Spleen (tissue), 11 donors: ENCODE results near the gene ARL14. TPM values are rescaled to one million over a fixed set of nuclear protein-coding genes. Genes with fewer than 3 reads are reported as not detected.

Experiments
- DNase-seq: peaks from one replicate; pipeline ENCODE4 v3.0.0-alpha.2; 2020
- H3K27ac ChIP-seq, 8 donors: fragments of 200-600 bp; sonication (generic) in 7 of 8; 1 replicate in 4 of 8; 2 replicates in 4 of 8; pipeline versions ENCODE4 v1.5.0 to v1.8.0; 2016 to 2021; ENCODE audit warnings: inconsistent platforms in 4 of 8, mild to moderate bottlenecking in 4 of 8, moderate library complexity in 1 of 8
- H3K27me3 ChIP-seq, 7 donors: fragments of 200-600 bp; sonication (generic) in 6 of 7; replicated peaks in 1 of 7; 1 replicate in 4 of 7; 2 replicates in 3 of 7; pipeline versions ENCODE4 v1.5.0 to v1.8.0; 2016 to 2021; ENCODE audit warnings: inconsistent platforms in 3 of 7, mild to moderate bottlenecking in 1 of 7
- H3K36me3 ChIP-seq, 6 donors: fragments of 200-600 bp; sonication (generic) in 5 of 6; 1 replicate in 4 of 6; 2 replicates in 2 of 6; pipeline versions ENCODE4 v1.5.0 to v1.8.0; 2016 to 2021; ENCODE audit warnings: inconsistent platforms in 2 of 6
- H3K4me1 ChIP-seq, 6 donors: fragments of 200-600 bp; sonication (generic) in 5 of 6; 1 replicate in 3 of 6; 2 replicates in 3 of 6; pipeline versions ENCODE4 v1.5.0 to v1.8.0; 2016 to 2021; ENCODE audit warnings: inconsistent platforms in 3 of 6
- H3K4me3 ChIP-seq, 8 donors: fragments of 200-600 bp; sonication (generic) in 7 of 8; 1 replicate in 4 of 8; 2 replicates in 4 of 8; pipeline versions ENCODE4 v1.5.0 to v1.8.0; 2016 to 2021; ENCODE audit warnings: inconsistent platforms in 4 of 8, mild to moderate bottlenecking in 4 of 8, moderate library complexity in 2 of 8
- H3K9me3 ChIP-seq, 8 donors: fragments of 200-600 bp; sonication (generic) in 7 of 8; 1 replicate in 4 of 8; 2 replicates in 4 of 8; pipeline versions ENCODE4 v1.5.0 to v1.8.0; 2016 to 2021; ENCODE audit warnings: inconsistent platforms in 4 of 8
- CTCF ChIP-seq, 11 experiments: fragments of 200-600 bp in 7 of 11; fragments of 450-650 bp in 4 of 11; sonication (generic) in 4 of 11; IDR thresholded peaks in 8 of 11; conservative IDR thresholded peaks in 3 of 11; 1 replicate in 7 of 11; 2 replicates in 4 of 11; pipeline versions ENCODE4 v1.4.0 to v1.8.0; 2016 to 2021; ENCODE audit warnings: antibody characterized with exemption in 11 of 11, inconsistent platforms in 4 of 11, mild to moderate bottlenecking in 1 of 11
- POLR2A ChIP-seq, 3 donors: fragments of 450-650 bp; IDR thresholded peaks; one replicate each; pipeline ENCODE4 v1.5.1; 2017; ENCODE audit warnings: antibody characterized with exemption in 3 of 3, mild to moderate bottlenecking in 1 of 3
- POLR2AphosphoS5 ChIP-seq, 3 donors: sonication (generic); formaldehyde crosslinking; IDR thresholded peaks; one replicate each; pipeline ENCODE4 v1.5.1; 2017; ENCODE audit warnings: antibody characterized with exemption in 3 of 3
- WGBS, 5 donors: extraction: QIAGEN DNeasy Blood & Tissue Kit in 3 of 5; methylation state at CpG; one replicate each; pipeline versions ENCODE4 v1.1.5 to v1.1.7; 2013 to 2018; 5-methylcytosine and 5-hydroxymethylcytosine counted together
- intact Hi-C: fragments of 100-400 bp; cut with DNase I; formaldehyde crosslinking; loops from one replicate; pipeline ENCODE4 v1.15.0; 2023; ENCODE audit warnings: low total_unique reads
- polyA plus RNA-seq, 3 donors: library from polyadenylated mRNA; stranded (reverse); fragments of 200-250 nt; gene quantifications; one replicate each; pipeline ENCODE4 v1.2.1, GENCODE V29; 2013
- small RNA-seq, 4 donors: library from RNA; depleted of rRNA; stranded (forward); fragments of <200 nt; gene quantifications; one replicate each; pipeline ENCODE3, GENCODE V24; 2016
- total RNA-seq, 7 donors: library from RNA; depleted of rRNA in 3 of 7; stranded (reverse); fragments of >200 nt in 3 of 7; fragmentation: NEBNext Ultra II Directional in 4 of 7; extraction: Animal tissue kit (Norgen Biotek cat#: 25700) in 4 of 7; gene quantifications; one replicate each; pipeline versions ENCODE4 v1.1.0 to v1.2.1, GENCODE V29; 2016 to 2021
- donor health status: healthy with polysubstance abuse.
- donor health status: DM: no; HTN: no; CAD: no; lungs with moderate emphysema.
- donor health status: DM: no; HTN: no; CAD: no.
- donor health status: Bipolar disorder and iron deficiency.
- donor health status: healthy.
- donor health status: DM: no; HTN: no; CAD: no.
- donor health status: DM: yes; HTN: yes; CAD: no.

ARL14 gene
- total and polyA plus RNA-seq, 10 donors = 0.11 to 0.39 (median 0.26) TPM; not detected in 7

- H3K27me3 ChIP-seq = no peaks in the 10 kb centered on the region
- WGBS, 5 donors = 88 to 97% (median 92%) methylated on average over 9 to 11 of the region's 11 CpGs
- no peak overlapping the region for H3K4me3 ChIP-seq
- H3K36me3 ChIP-seq = no peaks in the 10 kb centered on the region
- intact Hi-C loops = no loop called here
- no peaks in the 10 kb centered on the region for H3K4me1 ChIP-seq
- H3K27ac ChIP-seq = no peak overlapping the region
- H3K9me3 ChIP-seq = peaks cover 0 to 4% (median 0%) of the 10 kb centered on the region in 8 donors
- TF ChIP-seq CTCF (IDR thresholded peaks at IDR 0.05 in 8 of 11, conservative IDR thresholded peaks at IDR 0.05 in 3 of 11) (no peak), POLR2A (IDR thresholded peaks at IDR 0.05) (no peak), POLR2AphosphoS5 (IDR thresholded peaks at IDR 0.05) (no peak)
- no peak for DNase-seq
These were observed 42.8 kb downstream of the ARL14 start for GRCh38 chr3:160719710-160720109.

GRCh38 chr3:160720123-160720746 lies 43.3 kb downstream of the ARL14 start:
- no peaks in the 10 kb centered on the region for H3K27me3 ChIP-seq
- no peak for DNase-seq
- WGBS, 5 donors = 81 to 94% (median 88%) methylated on average over 4 to 5 of the region's 5 CpGs
- no peak overlapping the region for H3K4me3 ChIP-seq
- peaks cover 0 to 6% (median 0%) of the 10 kb centered on the region in 8 donors for H3K9me3 ChIP-seq
- no peaks in the 10 kb centered on the region for H3K36me3 ChIP-seq
- no peaks in the 10 kb centered on the region for H3K4me1 ChIP-seq
- no peak overlapping the region for H3K27ac ChIP-seq
- intact Hi-C loops = no loop called here
- TF ChIP-seq POLR2A (IDR thresholded peaks at IDR 0.05) (no peak), POLR2AphosphoS5 (IDR thresholded peaks at IDR 0.05) (no peak)

GRCh38 chr3:160722331-160722730 lies 45.4 kb downstream of the ARL14 start:
- TF ChIP-seq POLR2AphosphoS5 (IDR thresholded peaks at IDR 0.05) = no peak
- TF ChIP-seq POLR2A (IDR thresholded peaks at IDR 0.05) = no peak
- no peak for TF ChIP-seq CTCF (IDR thresholded peaks at IDR 0.05 in 8 of 11, conservative IDR thresholded peaks at IDR 0.05 in 3 of 11)
- H3K9me3 ChIP-seq = peaks cover 0 to 6% (median 0%) of the 10 kb centered on the region in 8 donors
- DNase-seq = no peak
- intact Hi-C loops = no loop called here
- no peaks in the 10 kb centered on the region for H3K27me3 ChIP-seq
- no peak overlapping the region for H3K4me3 ChIP-seq
- H3K36me3 ChIP-seq = no peaks in the 10 kb centered on the region
- H3K27ac ChIP-seq = no peak overlapping the region
- H3K4me1 ChIP-seq = no peaks in the 10 kb centered on the region
- WGBS, 5 donors = 75 to 91% (median 83%) methylated on average over 2 of the region's 2 CpGs

GRCh38 chr3:160725338-160725737 lies 48.4 kb downstream of the ARL14 start:
- Histone ChIP-seq H3K27ac (no peak overlapping the region), H3K4me1 (no peaks in the 10 kb centered on the region), H3K9me3 (peaks cover 0 to 6% (median 0%) of the 10 kb centered on the region in 8 donors), H3K4me3 (no peak overlapping the region), H3K27me3 (no peaks in the 10 kb centered on the region), H3K36me3 (no peaks in the 10 kb centered on the region)
- WGBS, 5 donors = 81 to 92% (median 88%) methylated on average over 2 of the region's 2 CpGs
- DNase-seq = no peak
- intact Hi-C loops = no loop called here
- TF ChIP-seq POLR2AphosphoS5 (IDR thresholded peaks at IDR 0.05) = no peak
- no peak for TF ChIP-seq CTCF (IDR thresholded peaks at IDR 0.05 in 8 of 11, conservative IDR thresholded peaks at IDR 0.05 in 3 of 11)
- TF ChIP-seq POLR2A (IDR thresholded peaks at IDR 0.05) = no peak

Small RNA genes within 50 kb of the gene (small RNA-seq; reads per million reads assigned to genes)
- gene RF00139 = 0 to 0.06 (median 0) reads per million in 4 donors

Other genes starting within 250 kb of the ARL14 start
- gene TRIM59, start 227.4 kb upstream of the ARL14 start, total RNA-seq = 10 to 100 TPM; 11.2 to 21.4 (median 12.7) TPM
- gene TRIM59, start 227.4 kb upstream of the ARL14 start, polyA plus RNA-seq = 1 to 10 TPM; 3.3 to 5.8 (median 5.4) TPM
- gene KPNA4, start 111.6 kb upstream of the ARL14 start, total RNA-seq = 10 to 100 TPM; 34.4 to 50.6 (median 43.9) TPM
- 10 to 100 TPM in 2 of 3 donors, 1 to 10 TPM in 1; 8.3 to 12.6 (median 10.1) TPM for gene KPNA4, start 111.6 kb upstream of the ARL14 start, polyA plus RNA-seq
- 10 to 100 TPM in 6 of 7 donors, 1 to 10 TPM in 1; 9.5 to 16.7 (median 12.8) TPM for gene PPM1L, start 79.1 kb downstream of the ARL14 start, total RNA-seq
- gene PPM1L, start 79.1 kb downstream of the ARL14 start, polyA plus RNA-seq = 1 to 10 TPM in 1 of 3 donors, under 1 TPM in 2; 0.63 to 1.4 (median 0.64) TPM